HepG2 (cell line): ENCODE measurements around the gene PTMA. TPM values are rescaled to one million over a fixed set of nuclear protein-coding genes. Genes with fewer than 3 reads are reported as not detected.
A peak's percentile ranks its signal among the peaks of the same experiment; 100 is the strongest.

Source experiments
- ARHGAP35 ChIP-seq: sonication (generic); formaldehyde crosslinking; IDR thresholded peaks from 2 replicates; pipeline ENCODE4 v1.9.0; 2022; ENCODE audit warnings: mild to moderate bottlenecking, inconsistent platforms, moderate library complexity, missing genetic modification reagents, borderline replicate concordance
- CBX5 ChIP-seq: sonication (generic); formaldehyde crosslinking; IDR thresholded peaks from 2 replicates; pipeline ENCODE4 v1.4.0; 2020; ENCODE audit warnings: missing genetic modification reagents, borderline replicate concordance
- E2F5 ChIP-seq: sonication (generic); formaldehyde crosslinking; conservative IDR thresholded peaks from 2 replicates; pipeline ENCODE4 v1.4.0; 2020; ENCODE audit warnings: missing genetic modification reagents
- EP300 ChIP-seq, 3 experiments: sonication (generic) in 1 of 3; formaldehyde crosslinking in 1 of 3; IDR thresholded peaks; 2 replicates each; pipeline versions ENCODE4 v1.5.1 to v1.6.1; 2011 to 2020; ENCODE audit warnings: low read depth in 2 of 3, low read length in 2 of 3, borderline replicate concordance in 1 of 3, improper control_type of control experiment in 1 of 3, mild to moderate bottlenecking in 1 of 3, missing genetic modification reagents in 1 of 3, moderate library complexity in 1 of 3
- FOXO1 ChIP-seq: sonication (generic); formaldehyde crosslinking; IDR thresholded peaks from 2 replicates; pipeline ENCODE4 v1.4.0; 2020; ENCODE audit warnings: missing genetic modification reagents
- JDP2 ChIP-seq: sonication (generic); formaldehyde crosslinking; IDR thresholded peaks from 2 replicates; pipeline ENCODE4 v1.8.1; 2022; ENCODE audit warnings: missing genetic modification reagents, borderline replicate concordance
- MIER3 ChIP-seq: IDR thresholded peaks from 2 replicates; pipeline ENCODE4 v1.6.1; 2016; ENCODE audit warnings: missing compliant biosample characterization, borderline replicate concordance
- MTF1 ChIP-seq: sonication (generic); formaldehyde crosslinking; IDR thresholded peaks from 2 replicates; pipeline ENCODE4 v1.5.0; 2020; ENCODE audit warnings: missing genetic modification reagents
- MXD4 ChIP-seq: IDR thresholded peaks from 2 replicates; pipeline ENCODE4 v1.6.1; 2016; ENCODE audit warnings: mild to moderate bottlenecking, missing biosample characterization, missing genetic modification reagents
- NFE2L2 ChIP-seq: fragments of 150-350 bp; IDR thresholded peaks from 2 replicates; pipeline ENCODE4 v1.6.1; 2014; ENCODE audit warnings: low read length
- NKX3-1 ChIP-seq: sonication (generic); formaldehyde crosslinking; IDR thresholded peaks from 2 replicates; pipeline ENCODE4 v1.5.0; 2020; ENCODE audit warnings: missing genetic modification reagents
- RFX3 ChIP-seq: IDR thresholded peaks from 2 replicates; pipeline ENCODE4 v1.6.1; 2016; ENCODE audit warnings: missing biosample characterization, missing genetic modification reagents
- SETDB1 ChIP-seq: sonication (generic); formaldehyde crosslinking; IDR thresholded peaks from 2 replicates; pipeline ENCODE4 v1.5.1; 2020; ENCODE audit warnings: missing genetic modification reagents, mild to moderate bottlenecking, borderline replicate concordance
- SIN3A ChIP-seq: IDR thresholded peaks from 2 replicates; pipeline ENCODE4 v1.6.1; 2011; ENCODE audit warnings: low read depth, mild to moderate bottlenecking, control low read depth, low read length, borderline replicate concordance
- SNAPC2 ChIP-seq: sonication (generic); formaldehyde crosslinking; IDR thresholded peaks from 2 replicates; pipeline ENCODE4 v1.8.1; 2022; ENCODE audit warnings: mild to moderate bottlenecking, missing genetic modification reagents
- TBX2 ChIP-seq: sonication (generic); formaldehyde crosslinking; IDR thresholded peaks from 2 replicates; pipeline ENCODE4 v1.5.0; 2020; ENCODE audit warnings: missing genetic modification reagents, mild to moderate bottlenecking, borderline replicate concordance
- TERF1 ChIP-seq: sonication (generic); formaldehyde crosslinking; IDR thresholded peaks from 2 replicates; pipeline ENCODE4 v1.8.0; 2022; ENCODE audit warnings: mild to moderate bottlenecking, missing genetic modification reagents, moderate library complexity
- TOE1 ChIP-seq: sonication (generic); formaldehyde crosslinking; IDR thresholded peaks from 2 replicates; pipeline ENCODE4 v1.4.0; 2020; ENCODE audit warnings: mild to moderate bottlenecking, missing genetic modification reagents
- ZNF18 ChIP-seq: sonication (generic); formaldehyde crosslinking; IDR thresholded peaks from 2 replicates; pipeline ENCODE4 v1.8.0; 2022; ENCODE audit warnings: mild to moderate bottlenecking, missing genetic modification reagents; ENCODE audit not compliant: insufficient replicate concordance
- ZNF263 ChIP-seq: sonication (generic); formaldehyde crosslinking; IDR thresholded peaks from 2 replicates; pipeline ENCODE4 v1.4.0; 2020; ENCODE audit warnings: missing genetic modification reagents
- ZNF264 ChIP-seq: sonication (generic); formaldehyde crosslinking; IDR thresholded peaks from 2 replicates; pipeline ENCODE4 v1.4.0; 2020; ENCODE audit warnings: missing genetic modification reagents
- ZNF468 ChIP-seq: sonication (generic); formaldehyde crosslinking; IDR thresholded peaks from 2 replicates; pipeline ENCODE4 v1.8.0; 2022; ENCODE audit warnings: mild to moderate bottlenecking, moderate library complexity, missing genetic modification reagents
- ZNF546 ChIP-seq: sonication (generic); formaldehyde crosslinking; conservative IDR thresholded peaks from 2 replicates; pipeline ENCODE4 v1.8.1; 2023; ENCODE audit warnings: mild to moderate bottlenecking, missing genetic modification reagents
- ZNF773 ChIP-seq: sonication (generic); formaldehyde crosslinking; IDR thresholded peaks from 2 replicates; pipeline ENCODE4 v1.4.0; 2020; ENCODE audit warnings: missing genetic modification reagents, borderline replicate concordance
- ZXDC ChIP-seq: sonication (generic); formaldehyde crosslinking; IDR thresholded peaks from 2 replicates; pipeline ENCODE4 v1.5.0; 2020; ENCODE audit warnings: mild to moderate bottlenecking, missing genetic modification reagents
- polyA plus RNA-seq, 8 experiments: library from polyadenylated mRNA; depleted of rRNA in 3 of 8; stranded (reverse) in 7 of 8; unstranded in 1 of 8; fragments of >200 nt; fragmentation: Illumina TruSeq in 4 of 8; extraction: Trizol in 4 of 8; gene quantifications; 2 replicates each; pipeline versions ENCODE4 v1.2.1 to v1.2.3, GENCODE V29; 2011 to 2016; ENCODE audit warnings: low read depth in 4 of 8, missing spikeins in 1 of 8, mixed read lengths in 1 of 8; ENCODE audit not compliant: insufficient read depth in 1 of 8
- total RNA-seq, 5 experiments: library from RNA; depleted of rRNA; stranded (reverse); fragments of >200 nt; fragmentation: Illumina TruSeq; extraction: Trizol; gene quantifications; 2 replicates each; pipeline ENCODE4 v1.2.3, GENCODE V29; 2016; ENCODE audit warnings: low read depth in 1 of 5

The PTMA gene
- total and polyA plus RNA-seq, 2 of the 13 experiments (the other 11 are each of a cell fraction or from before 2014, with no cell fraction given), result 190 to 1,086 TPM

- TF ChIP-seq ARHGAP35 (CRISPR knock-in tag) (0 out of 2 replicates have a peak, but pooled peaks have one; percentile 26), SETDB1 (CRISPR knock-in tag) (no peak), NKX3-1 (CRISPR knock-in tag) (no peak), ZNF773 (CRISPR knock-in tag) (no peak), ZXDC (CRISPR knock-in tag) (no peak), E2F5 (CRISPR knock-in tag) (no peak), ZNF18 (no peak), FOXO1 (CRISPR knock-in tag) (no peak), ZNF546 (CRISPR knock-in tag) (no peak), EP300 (IDR thresholded peaks at IDR 0.05; ENCODE audit: low read depth in 2 of 2, low read length in 2 of 2) (no peak), EP300 (CRISPR knock-in tag; IDR thresholded peaks at IDR 0.05; ENCODE audit: borderline replicate concordance) (no peak), TERF1 (CRISPR knock-in tag) (no peak), CBX5 (CRISPR knock-in tag) (no peak), JDP2 (CRISPR knock-in tag) (no peak), NFE2L2 (no peak), ZNF263 (CRISPR knock-in tag) (no peak), TOE1 (CRISPR knock-in tag) (no peak), MTF1 (CRISPR knock-in tag) (no peak), SIN3A (no peak), RFX3 (CRISPR knock-in tag) (no peak), ZNF468 (CRISPR knock-in tag) (no peak), MXD4 (no peak), MIER3 (no peak), SNAPC2 (CRISPR knock-in tag) (no peak), TBX2 (no peak), ZNF264 (CRISPR knock-in tag) (no peak)
Measured at GRCh38 chr2:231674587-231675338, 33.6 kb upstream of the PTMA start (continued).
